Measurements from ENCODE around the gene MRPS6. TPM values are rescaled to one million over a fixed set of nuclear protein-coding genes. Genes with fewer than 3 reads are reported as not detected.

The MRPS6 gene
- total RNA-seq, 1 donor from 2014 or later: 61.9 TPM

GRCh38 chr21:34077888-34078287 is 4.5 kb downstream of the MRPS6 start:
- Histone ChIP-seq H3K27ac (replicated peaks) (no peak overlapping the region), H3K36me3 (no peaks in the 10 kb centered on the region), H3K9me3 (replicated peaks) (no peaks in the 10 kb centered on the region), H3K27me3 (ENCODE audit: low read depth) (no peaks in the 10 kb centered on the region), H3K4me1 (peaks cover 73% of the 10 kb centered on the region), H3K4me3 (no peak overlapping the region)
- DNase-seq: no peak
- TF ChIP-seq CTCF (IDR thresholded peaks at IDR 0.05; ENCODE audit: borderline replicate concordance): no peak
- intact Hi-C loops (cut with micrococcal nuclease): no loop called here

DNA sequence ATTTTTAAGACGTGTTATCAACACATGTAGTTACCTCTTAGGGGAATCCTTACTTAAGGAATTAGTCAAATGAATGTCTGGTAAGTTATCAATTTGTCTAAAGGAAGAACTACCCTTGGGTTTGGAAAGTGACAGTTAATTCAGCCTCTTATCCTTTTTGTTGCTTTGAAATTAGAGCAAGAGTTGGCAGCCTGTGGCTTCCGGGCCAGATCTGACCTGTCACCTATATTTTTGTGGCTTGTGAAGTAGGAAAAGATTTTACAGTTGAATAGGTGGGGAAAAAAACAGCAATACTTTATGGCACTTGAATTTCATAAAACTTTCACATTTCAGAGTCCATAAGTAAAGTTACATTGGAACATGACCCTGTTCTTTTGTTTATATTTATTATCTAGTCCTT is 5.5 kb downstream of the MRPS6 start:
- peaks cover 76% of the 10 kb centered on the region for H3K4me1 ChIP-seq
- H3K36me3 ChIP-seq: no peaks in the 10 kb centered on the region
- H3K4me3 ChIP-seq: no peak overlapping the region
- no peaks in the 10 kb centered on the region for H3K27me3 ChIP-seq (ENCODE audit: low read depth)
- TF ChIP-seq CTCF (IDR thresholded peaks at IDR 0.05; ENCODE audit: borderline replicate concordance): no peak
- H3K9me3 ChIP-seq (replicated peaks): no peaks in the 10 kb centered on the region
- DNase-seq: no peak
- H3K27ac ChIP-seq (replicated peaks): peak overlapping the region; percentile 28
- intact Hi-C loops (cut with micrococcal nuclease): no loop called here

- Histone ChIP-seq H3K4me3 (no peak overlapping the region), H3K4me1 (peaks cover 60% of the 10 kb centered on the region), H3K36me3 (no peaks in the 10 kb centered on the region), H3K27ac (replicated peaks) (no peak overlapping the region), H3K9me3 (replicated peaks) (no peaks in the 10 kb centered on the region), H3K27me3 (ENCODE audit: low read depth) (no peaks in the 10 kb centered on the region)
- DNase-seq: no peak
- intact Hi-C loops (cut with micrococcal nuclease): no loop called here
- no peak for TF ChIP-seq CTCF (IDR thresholded peaks at IDR 0.05; ENCODE audit: borderline replicate concordance)
Measured at GRCh38 chr21:34080710-34081109, 7.3 kb downstream of the MRPS6 start.

GRCh38 chr21:34082769-34083168 is 9.4 kb downstream of the MRPS6 start:
- Histone ChIP-seq H3K4me3 (no peak overlapping the region), H3K36me3 (no peaks in the 10 kb centered on the region), H3K27ac (replicated peaks) (no peak overlapping the region), H3K27me3 (ENCODE audit: low read depth) (no peaks in the 10 kb centered on the region), H3K4me1 (peaks cover 53% of the 10 kb centered on the region), H3K9me3 (replicated peaks) (no peaks in the 10 kb centered on the region)
- intact Hi-C loops (cut with micrococcal nuclease): no loop called here
- DNase-seq: no peak
- TF ChIP-seq CTCF (IDR thresholded peaks at IDR 0.05; ENCODE audit: borderline replicate concordance): no peak

DNA sequence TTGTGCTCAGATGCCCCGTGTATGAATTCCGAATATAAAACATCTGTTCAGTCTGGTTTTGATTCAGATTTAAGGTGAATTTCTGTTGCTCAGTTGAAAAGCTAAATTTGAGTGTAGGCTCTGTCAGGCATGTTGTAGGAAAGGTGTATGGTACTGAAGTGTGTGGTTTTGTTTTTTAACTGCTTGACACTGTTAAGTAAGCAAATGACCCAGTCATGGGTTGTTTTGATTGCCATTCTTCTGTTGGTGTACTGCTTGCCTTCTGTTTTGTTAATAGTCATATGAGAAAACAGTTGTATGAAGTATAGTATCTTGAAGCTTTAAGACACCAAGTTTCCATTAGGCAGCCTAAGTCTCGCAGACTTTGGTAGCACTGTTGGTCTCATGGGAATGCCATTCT is 10.0 kb downstream of the MRPS6 start:
- DNase-seq: no peak
- no peak overlapping the region for H3K4me3 ChIP-seq
- H3K4me1 ChIP-seq: peaks cover 47% of the 10 kb centered on the region
- H3K9me3 ChIP-seq (replicated peaks): no peaks in the 10 kb centered on the region
- no peaks in the 10 kb centered on the region for H3K27me3 ChIP-seq (ENCODE audit: low read depth)
- H3K36me3 ChIP-seq: no peaks in the 10 kb centered on the region
- no peak overlapping the region for H3K27ac ChIP-seq (replicated peaks)
- intact Hi-C loops (cut with micrococcal nuclease): no loop called here
- no peak for TF ChIP-seq CTCF (IDR thresholded peaks at IDR 0.05; ENCODE audit: borderline replicate concordance)

GRCh38 chr21:34085129-34085528 is 11.8 kb downstream of the MRPS6 start:
- TF ChIP-seq CTCF (IDR thresholded peaks at IDR 0.05; ENCODE audit: borderline replicate concordance): no peak
- H3K36me3 ChIP-seq: no peaks in the 10 kb centered on the region
- no peaks in the 10 kb centered on the region for H3K9me3 ChIP-seq (replicated peaks)
- no peak overlapping the region for H3K4me3 ChIP-seq
- no peak for DNase-seq
- peaks cover 35% of the 10 kb centered on the region for H3K4me1 ChIP-seq
- no peak overlapping the region for H3K27ac ChIP-seq (replicated peaks)
- H3K27me3 ChIP-seq (ENCODE audit: low read depth): no peaks in the 10 kb centered on the region
- intact Hi-C loops (cut with micrococcal nuclease): no loop called here
